Erythroblast (primary cell): ENCODE results near the gene CIPC.

Source experiments
- GATA1 ChIP-seq: IDR thresholded peaks from 2 replicates; pipeline ENCODE4 v1.6.1; 2011; ENCODE audit warnings: low read depth, mild to moderate bottlenecking, control low read depth, low read length, moderate library complexity
- POLR2A ChIP-seq: IDR thresholded peaks from 2 replicates; pipeline ENCODE4 v1.6.1; 2011; ENCODE audit warnings: mild to moderate bottlenecking, low read length

- TF ChIP-seq POLR2A (no peak), GATA1 (no peak)
Measured at GRCh38 chr14:77131206-77131605, 33.1 kb downstream of the CIPC start.
